Activated naive CD4-positive, alpha-beta T cell treated with anti-CD3 and anti-CD28 coated beads for 36 hours (primary cell): ENCODE data around the gene GNA15. TPM values are rescaled to one million over a fixed set of nuclear protein-coding genes. Genes with fewer than 3 reads are reported as not detected.

Source experiments
- CTCF ChIA-PET: fragments of 350-600 bp; sonication (Branson Sonifier 250); formaldehyde crosslinking; loops from one replicate; lab custom pipeline; 2021; ENCODE audit warnings: antibody characterized with exemption; lab: Charles Lee
- DNase-seq: peaks from one replicate; pipeline ENCODE4 v3.0.0-alpha.2; 2020
- H3K27ac Mint-ChIP-seq: one replicate; pipeline ENCODE4 v1.8.0; 2021; ENCODE audit warnings: mild to moderate bottlenecking, mixed read lengths
- H3K27me3 Mint-ChIP-seq: one replicate; pipeline ENCODE4 v1.8.0; 2021; ENCODE audit warnings: low read depth, mixed read lengths
- H3K36me3 Mint-ChIP-seq: one replicate; pipeline ENCODE4 v1.8.0; 2021; ENCODE audit warnings: low read depth, mixed read lengths
- H3K4me1 Mint-ChIP-seq: one replicate; pipeline ENCODE4 v1.8.0; 2021; ENCODE audit warnings: low read depth, mixed read lengths
- H3K4me3 Mint-ChIP-seq: one replicate; pipeline ENCODE4 v1.8.0; 2021; ENCODE audit warnings: mild to moderate bottlenecking, moderate library complexity, mixed read lengths
- H3K9me3 Mint-ChIP-seq: one replicate; pipeline ENCODE4 v1.8.0; 2021; ENCODE audit warnings: mixed read lengths
- intact Hi-C: fragments of 100-400 bp; cut with micrococcal nuclease; formaldehyde crosslinking; loops from one replicate; pipeline ENCODE4 v1.15.1; 2023
- total RNA-seq, 2 experiments: library from RNA; stranded (reverse); gene quantifications; one replicate each; pipeline ENCODE4 v1.2.3, GENCODE V29; 2021

GNA15 gene
- total RNA-seq, 2 experiments from 2014 or later, result 26.6 to 28.4 TPM

- Mint-ChIP-seq H3K4me3 (no peak overlapping the region), H3K4me1 (peaks cover 21% of the 10 kb centered on the region), H3K36me3 (no peaks in the 10 kb centered on the region), H3K27me3 (no peaks in the 10 kb centered on the region), H3K27ac (no peak overlapping the region), H3K9me3 (no peaks in the 10 kb centered on the region)
- CTCF ChIA-PET, result interaction anchor here (0.9 to 4.9 kb wide), 9 partner anchors 13 to 177 kb away, joined by 5 to 56 read pairs (median 10); no protein-coding TSS in a partner anchor
- DNase-seq, result peak; percentile 48
- intact Hi-C loops, result loop anchor here (1.0 kb wide), 1 partner anchor 34 kb away; no protein-coding TSS in a partner anchor
These were observed 6.7 kb upstream of the GNA15 start for GRCh38 chr19:3129112-3129511.

- Mint-ChIP-seq H3K4me1 (peaks cover 26% of the 10 kb centered on the region), H3K9me3 (no peaks in the 10 kb centered on the region), H3K27me3 (peaks cover 2% of the 10 kb centered on the region), H3K36me3 (no peaks in the 10 kb centered on the region), H3K27ac (no peak overlapping the region), H3K4me3 (no peak overlapping the region)
- no peak for DNase-seq
- CTCF ChIA-PET, result interaction anchor here (0.7 to 4.9 kb wide), 4 partner anchors 11 to 51 kb away, joined by 3 to 56 read pairs (median 20); no protein-coding TSS in a partner anchor
- intact Hi-C loops, result no loop called here
These were observed 4.7 kb upstream of the GNA15 start for GRCh38 chr19:3131168-3131567.

- intact Hi-C loops, result loop anchor here (1.0 to 2.0 kb wide), 5 partner anchors 9 to 1050 kb away; partner anchors contain the start of genes ANKRD24, S1PR4, SIRT6 and TLE6
- Mint-ChIP-seq H3K4me1 (peaks cover 30% of the 10 kb centered on the region), H3K4me3 (peak overlapping the region; percentile 10), H3K27me3 (peaks cover 7% of the 10 kb centered on the region), H3K9me3 (no peaks in the 10 kb centered on the region), H3K27ac (peak overlapping the region; percentile 88), H3K36me3 (peaks cover 2% of the 10 kb centered on the region)
- DNase-seq, result peak; percentile 96
- CTCF ChIA-PET, result interaction anchor here (0.6 to 1.2 kb wide), 4 partner anchors 13 to 173 kb away, joined by 3 to 4 read pairs (median 3); no protein-coding TSS in a partner anchor
These were observed 2.7 kb upstream of the GNA15 start for GRCh38 chr19:3132971-3133792.

GRCh38 chr19:3133793-3134116, 2.1 kb upstream of the GNA15 start:
- peak overlapping the region; percentile 10 for H3K4me3 Mint-ChIP-seq
- H3K36me3 Mint-ChIP-seq, result peaks cover 2% of the 10 kb centered on the region
- H3K9me3 Mint-ChIP-seq, result no peaks in the 10 kb centered on the region
- H3K27me3 Mint-ChIP-seq, result peaks cover 7% of the 10 kb centered on the region
- peak overlapping the region; percentile 88 for H3K27ac Mint-ChIP-seq
- peaks cover 30% of the 10 kb centered on the region for H3K4me1 Mint-ChIP-seq
- no peak for DNase-seq
- CTCF ChIA-PET, result interaction anchor here (1.2 kb wide), 1 partner anchor 12 kb away, joined by 3 read pairs; no protein-coding TSS in a partner anchor
- intact Hi-C loops, result loop anchor here (1.0 to 2.0 kb wide), 5 partner anchors 9 to 1049 kb away; partner anchors contain the start of genes ANKRD24, S1PR4, SIRT6 and TLE6

GRCh38 chr19:3136684-3137055, 837 bp downstream of the GNA15 start:
- Mint-ChIP-seq H3K27me3 (peaks cover 7% of the 10 kb centered on the region), H3K9me3 (no peaks in the 10 kb centered on the region), H3K4me3 (peak overlapping the region; percentile 69), H3K36me3 (peaks cover 2% of the 10 kb centered on the region), H3K4me1 (peaks cover 38% of the 10 kb centered on the region), H3K27ac (peak overlapping the region; percentile 46)
- no peak for DNase-seq
- intact Hi-C loops, result no loop called here
- CTCF ChIA-PET, result interaction anchor here (1.0 kb wide), 1 partner anchor 27 kb away, joined by 5 read pairs; no protein-coding TSS in a partner anchor

- CTCF ChIA-PET, result interaction anchor here (1.0 kb wide), 1 partner anchor 27 kb away, joined by 5 read pairs; no protein-coding TSS in a partner anchor
- Mint-ChIP-seq H3K4me3 (peak overlapping the region; percentile 69), H3K36me3 (peaks cover 2% of the 10 kb centered on the region), H3K4me1 (peaks cover 42% of the 10 kb centered on the region), H3K27me3 (peaks cover 7% of the 10 kb centered on the region), H3K27ac (peak overlapping the region; percentile 46), H3K9me3 (no peaks in the 10 kb centered on the region)
- intact Hi-C loops, result no loop called here
- no peak for DNase-seq
These were observed 1.3 kb downstream of the GNA15 start for GRCh38 chr19:3137119-3137518.

GRCh38 chr19:3138268-3138667, 2.4 kb downstream of the GNA15 start:
- H3K36me3 Mint-ChIP-seq, result peaks cover 2% of the 10 kb centered on the region
- H3K9me3 Mint-ChIP-seq, result no peaks in the 10 kb centered on the region
- CTCF ChIA-PET, result interaction anchor here (0.7 kb wide), 1 partner anchor 22 kb away, joined by 3 read pairs; no protein-coding TSS in a partner anchor
- no peak overlapping the region for H3K27ac Mint-ChIP-seq
- peaks cover 45% of the 10 kb centered on the region for H3K4me1 Mint-ChIP-seq
- intact Hi-C loops, result no loop called here
- peaks cover 7% of the 10 kb centered on the region for H3K27me3 Mint-ChIP-seq
- no peak overlapping the region for H3K4me3 Mint-ChIP-seq
- no peak for DNase-seq

GRCh38 chr19:3140667-3141038, 4.8 kb downstream of the GNA15 start:
- CTCF ChIA-PET, result interaction anchor here (0.5 to 2.7 kb wide), 3 partner anchors 11 to 43 kb away, joined by 3 to 15 read pairs (median 5); no protein-coding TSS in a partner anchor
- intact Hi-C loops, result no loop called here
- Mint-ChIP-seq H3K4me1 (peaks cover 33% of the 10 kb centered on the region), H3K4me3 (no peak overlapping the region), H3K9me3 (no peaks in the 10 kb centered on the region), H3K27ac (peak overlapping the region; percentile 56), H3K36me3 (peaks cover 2% of the 10 kb centered on the region), H3K27me3 (peaks cover 5% of the 10 kb centered on the region)
- DNase-seq, result no peak

GRCh38 chr19:3142292-3142670, 6.4 kb downstream of the GNA15 start:
- Mint-ChIP-seq H3K27ac (peak overlapping the region; percentile 73), H3K4me3 (peak overlapping the region; percentile 42), H3K4me1 (peaks cover 33% of the 10 kb centered on the region), H3K27me3 (no peaks in the 10 kb centered on the region), H3K36me3 (no peaks in the 10 kb centered on the region), H3K9me3 (no peaks in the 10 kb centered on the region)
- intact Hi-C loops, result loop anchor here (1.0 kb wide), 2 partner anchors 9 to 13 kb away; no protein-coding TSS in a partner anchor
- CTCF ChIA-PET, result interaction anchor here (0.7 to 2.7 kb wide), 6 partner anchors 12 to 38 kb away, joined by 3 to 15 read pairs (median 4); no protein-coding TSS in a partner anchor
- DNase-seq, result peak; percentile 82

GRCh38 chr19:3142781-3143337, 7.0 kb downstream of the GNA15 start:
- intact Hi-C loops, result loop anchor here (1.0 kb wide), 2 partner anchors 10 to 12 kb away; no protein-coding TSS in a partner anchor
- H3K27ac Mint-ChIP-seq, result peak overlapping the region; percentile 73
- H3K4me3 Mint-ChIP-seq, result no peak overlapping the region
- no peaks in the 10 kb centered on the region for H3K27me3 Mint-ChIP-seq
- H3K36me3 Mint-ChIP-seq, result no peaks in the 10 kb centered on the region
- CTCF ChIA-PET, result interaction anchor here (0.6 to 2.7 kb wide), 6 partner anchors 13 to 355 kb away, joined by 3 to 15 read pairs (median 8); no protein-coding TSS in a partner anchor
- H3K9me3 Mint-ChIP-seq, result no peaks in the 10 kb centered on the region
- H3K4me1 Mint-ChIP-seq, result peaks cover 33% of the 10 kb centered on the region
- no peak for DNase-seq

GRCh38 chr19:3145909-3146676, 10.3 kb downstream of the GNA15 start:
- CTCF ChIA-PET, result interaction anchor here (0.5 to 2.5 kb wide), 6 partner anchors 13 to 997 kb away, joined by 3 to 13 read pairs (median 5); no protein-coding TSS in a partner anchor
- peaks cover 22% of the 10 kb centered on the region for H3K4me1 Mint-ChIP-seq
- peaks cover 1% of the 10 kb centered on the region for H3K36me3 Mint-ChIP-seq
- H3K27ac Mint-ChIP-seq, result no peak overlapping the region
- intact Hi-C loops, result loop anchor here (1.0 kb wide), 1 partner anchor 17 kb away; no protein-coding TSS in a partner anchor
- DNase-seq, result no peak
- H3K4me3 Mint-ChIP-seq, result no peak overlapping the region
- no peaks in the 10 kb centered on the region for H3K27me3 Mint-ChIP-seq
- no peaks in the 10 kb centered on the region for H3K9me3 Mint-ChIP-seq
